NK-92 treated with Interleukin-12 subunit alpha and Interleukin-12 subunit beta, amount 100 ng/mL, for 24 hours (cell line): ENCODE results near the gene OPCML.

ENCODE experiments used
- DNase-seq: peaks from one replicate; lab custom pipeline; 2025; lab: John Stamatoyannopoulos, UW

The OPCML gene

GRCh38 chr11:133503236-133503635, 29.1 kb downstream of the OPCML start:
- no peak for DNase-seq

GRCh38 chr11:133501643-133502539, 30.4 kb downstream of the OPCML start:
- DNase-seq: no peak

GRCh38 chr11:133500936-133501335, 31.4 kb downstream of the OPCML start:
- no peak for DNase-seq

GRCh38 chr11:133500435-133500834, 31.9 kb downstream of the OPCML start:
- DNase-seq: no peak

GRCh38 chr11:133498969-133499368, 33.3 kb downstream of the OPCML start:
- DNase-seq: no peak

- DNase-seq: no peak
These were observed 34.7 kb downstream of the OPCML start for GRCh38 chr11:133497477-133498140.

GRCh38 chr11:133492895-133493294, 39.4 kb downstream of the OPCML start:
- DNase-seq: no peak

GRCh38 chr11:133491680-133492383, 40.5 kb downstream of the OPCML start:
- DNase-seq: no peak

- DNase-seq: no peak
These were observed 51.6 kb downstream of the OPCML start for GRCh38 chr11:133480722-133481121.

- no peak for DNase-seq
These were observed 53.1 kb downstream of the OPCML start for GRCh38 chr11:133479209-133479608.

GRCh38 chr11:133477251-133477625, 55.1 kb downstream of the OPCML start:
- DNase-seq: no peak

- no peak for DNase-seq
These were observed 55.6 kb downstream of the OPCML start for GRCh38 chr11:133476570-133477250.

GRCh38 chr11:133474461-133474860, 57.8 kb downstream of the OPCML start:
- DNase-seq: no peak

GRCh38 chr11:133467686-133468085, 64.6 kb downstream of the OPCML start:
- no peak for DNase-seq

GRCh38 chr11:133443206-133443747, 89.0 kb downstream of the OPCML start:
- DNase-seq: no peak

GRCh38 chr11:133441964-133442660, 90.2 kb downstream of the OPCML start:
- no peak for DNase-seq

GRCh38 chr11:133425992-133426391, 106.3 kb downstream of the OPCML start:
- no peak for DNase-seq

- no peak for DNase-seq
These were observed 107.1 kb downstream of the OPCML start for GRCh38 chr11:133425245-133425644.

GRCh38 chr11:133418218-133418617, 114.1 kb downstream of the OPCML start:
- DNase-seq: no peak

- DNase-seq: no peak
These were observed 117.8 kb downstream of the OPCML start for GRCh38 chr11:133414506-133414905.

- no peak for DNase-seq
These were observed 118.6 kb downstream of the OPCML start for GRCh38 chr11:133413703-133414102.
